Measurements from ENCODE around the gene HUS1B.
"Not testable (repeated sequence)": the region's sequence is repeated elsewhere in the genome, so short reads cannot be mapped to it uniquely, and the experiment has no call there.

Gene HUS1B

DNA sequence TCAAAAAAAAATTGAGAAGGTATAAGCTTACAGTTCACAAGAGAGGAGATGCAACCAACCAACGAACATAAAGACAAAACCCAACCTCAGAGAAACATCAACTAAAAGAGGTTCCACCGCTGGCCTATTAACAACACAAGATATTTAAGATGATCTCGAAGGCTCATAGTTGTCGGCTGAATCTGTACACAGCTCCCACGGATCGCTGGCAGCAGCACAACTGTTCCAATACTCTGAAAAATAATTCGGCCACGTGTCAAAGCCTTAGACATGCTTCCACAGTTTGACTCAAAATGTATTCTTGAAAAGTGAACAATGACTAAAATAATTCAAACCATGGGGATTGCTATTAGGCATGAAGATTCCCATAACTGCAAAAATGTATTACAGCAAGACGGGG is 22.4 kb upstream of the HUS1B start:
- no peak for DNase-seq (ENCODE audit: low read depth, low spot score)

DNA sequence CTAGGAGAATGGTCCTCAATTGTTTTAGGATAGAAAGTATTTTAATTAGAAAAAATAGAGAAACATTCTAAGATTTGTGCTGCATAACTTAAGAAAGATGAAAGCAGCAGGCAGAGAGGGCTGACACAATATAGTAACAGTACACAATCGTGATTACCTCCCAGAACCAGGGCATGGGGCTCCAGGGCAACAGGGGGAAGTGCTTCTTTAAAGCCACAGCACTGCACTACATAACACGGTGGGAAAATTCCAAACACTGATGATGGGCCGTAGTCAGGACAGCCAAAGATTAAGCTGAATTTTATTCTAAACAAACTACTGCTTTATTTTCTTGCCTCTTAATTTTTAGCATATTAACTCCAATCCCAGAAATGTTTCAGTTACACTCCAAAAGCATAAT is 21.6 kb upstream of the HUS1B start:
- no peak for DNase-seq (ENCODE audit: low read depth, low spot score)

DNA sequence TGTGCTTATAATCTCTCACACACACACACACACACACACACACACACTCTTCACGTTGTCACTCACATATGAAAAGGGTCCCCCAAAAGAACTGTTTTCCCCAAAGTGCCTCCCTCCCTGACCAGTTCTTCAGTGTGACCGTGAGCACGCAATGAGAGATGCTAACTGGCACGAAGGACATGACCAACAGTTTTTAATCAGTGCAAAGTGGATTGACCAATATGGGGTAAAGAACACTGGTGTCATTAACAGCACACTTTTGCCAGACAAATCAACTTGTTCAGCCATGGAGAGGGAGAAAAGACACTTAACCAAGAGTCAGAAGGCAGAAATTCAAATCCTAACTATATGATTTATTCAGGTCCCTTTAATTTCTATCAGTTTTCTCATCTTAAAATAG is 21.0 kb upstream of the HUS1B start:
- no peak for DNase-seq (ENCODE audit: low read depth, low spot score)

DNA sequence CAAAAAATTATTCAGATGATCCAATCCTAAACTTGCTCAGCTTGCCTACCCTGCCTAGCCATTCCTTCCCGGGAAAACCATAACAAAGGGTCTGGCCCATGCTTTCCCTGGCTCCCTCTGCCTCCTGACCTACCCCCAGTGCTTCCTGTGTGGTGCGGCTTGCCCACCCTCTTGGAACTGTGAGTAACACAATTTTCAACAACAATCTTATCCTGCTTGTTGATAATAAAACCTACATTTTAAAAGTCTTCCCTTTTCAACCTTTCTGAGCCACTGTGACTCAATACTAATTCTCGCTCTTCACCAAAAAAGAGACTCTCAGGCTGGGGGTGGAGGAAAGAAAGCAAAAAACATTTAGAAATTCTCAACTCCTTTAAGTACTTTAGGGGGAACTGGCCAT is 18.1 kb upstream of the HUS1B start:
- DNase-seq (ENCODE audit: low read depth, low spot score), result no peak

DNA sequence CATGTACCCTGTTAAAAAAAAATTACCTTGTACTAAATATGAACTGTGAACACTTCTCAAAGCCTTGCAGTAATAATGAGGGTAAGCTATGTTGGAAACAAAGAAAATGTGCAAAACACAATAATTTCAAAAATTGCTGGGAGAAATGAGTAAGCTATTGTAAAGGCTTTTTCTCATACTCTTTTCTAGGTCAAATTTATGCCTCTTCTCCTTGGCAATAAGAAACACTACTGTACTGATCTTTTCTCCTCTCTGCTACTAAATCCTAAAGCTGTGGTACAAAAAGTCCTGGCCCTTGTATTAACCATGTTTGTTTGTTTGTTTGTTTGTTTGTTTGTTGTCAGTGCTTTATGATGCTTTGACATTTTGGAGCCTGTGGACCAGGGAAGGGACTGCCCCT is 17.5 kb upstream of the HUS1B start:
- DNase-seq (ENCODE audit: low read depth, low spot score), result no peak

DNA sequence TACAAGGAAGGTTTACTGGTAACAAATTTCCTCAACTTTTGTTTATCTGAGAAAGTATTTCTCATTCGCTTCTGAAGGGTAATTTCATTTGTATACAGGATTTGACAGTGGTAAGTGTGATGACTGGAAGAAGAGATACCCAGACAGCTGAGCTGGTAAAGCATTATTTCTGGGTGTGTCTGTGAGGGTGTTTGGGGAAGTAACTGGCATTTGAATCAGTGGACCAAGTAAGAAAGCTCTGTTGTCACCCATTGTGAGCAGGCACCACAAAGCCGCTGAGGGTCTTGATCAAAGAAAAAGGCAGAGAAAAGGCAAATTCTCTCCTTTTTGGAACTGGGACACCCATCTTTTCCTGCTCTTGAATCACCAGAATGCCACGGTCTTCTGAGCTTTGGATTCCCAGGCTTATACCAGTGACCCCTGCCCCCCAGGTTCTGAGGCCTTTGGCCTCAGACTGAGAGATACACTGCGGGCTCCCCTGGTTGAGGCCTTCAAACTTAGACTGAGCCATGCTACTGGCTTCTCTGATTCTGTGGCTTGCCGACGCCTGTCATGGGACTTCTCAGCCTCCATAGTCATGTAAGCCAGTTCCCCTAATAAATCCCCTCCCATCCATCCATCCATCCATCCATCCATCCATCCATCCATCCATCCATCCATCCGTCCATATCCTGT is 10.5 kb upstream of the HUS1B start:
- DNase-seq (ENCODE audit: low read depth, low spot score), result no peak

DNA sequence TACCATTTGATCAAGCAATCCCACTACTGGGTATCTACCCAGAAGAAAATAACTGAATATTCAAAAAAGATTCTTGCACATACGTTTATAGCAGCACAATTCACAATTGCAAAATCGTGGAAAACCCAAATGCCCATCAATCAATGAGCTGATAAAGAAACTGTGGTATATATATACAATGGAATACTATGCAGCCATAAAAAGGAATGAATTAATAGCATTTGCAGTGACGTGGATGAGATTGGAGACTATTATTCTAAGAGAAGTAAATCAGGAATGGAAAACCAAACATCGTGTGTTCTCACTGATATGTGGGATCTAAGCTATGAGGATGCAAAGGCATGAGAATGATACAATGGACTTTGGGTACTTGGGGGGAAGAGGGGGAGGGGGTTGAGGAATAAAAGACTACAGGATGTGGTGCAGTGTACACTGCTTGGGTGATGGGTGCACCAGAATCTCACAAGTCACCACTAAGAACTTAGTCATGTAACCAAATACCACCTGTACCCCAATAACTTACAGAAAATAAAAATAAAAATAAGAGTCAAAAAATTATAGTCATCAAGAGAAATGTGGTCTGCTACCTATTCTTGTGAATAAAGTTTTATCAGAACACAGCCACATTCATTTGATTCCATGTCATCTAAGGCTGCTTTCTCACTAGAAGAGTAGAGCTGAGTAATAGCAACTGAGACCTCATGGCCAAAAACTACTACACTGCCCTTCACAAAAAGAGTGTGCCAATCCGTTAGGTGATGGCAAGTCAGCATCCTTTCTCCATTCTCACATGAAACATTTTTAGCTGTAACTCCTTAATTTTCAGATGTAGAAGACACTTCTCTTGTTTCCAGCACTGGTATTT is 8.7 kb upstream of the HUS1B start:
- DNase-seq (ENCODE audit: low read depth, low spot score), result no peak

DNA sequence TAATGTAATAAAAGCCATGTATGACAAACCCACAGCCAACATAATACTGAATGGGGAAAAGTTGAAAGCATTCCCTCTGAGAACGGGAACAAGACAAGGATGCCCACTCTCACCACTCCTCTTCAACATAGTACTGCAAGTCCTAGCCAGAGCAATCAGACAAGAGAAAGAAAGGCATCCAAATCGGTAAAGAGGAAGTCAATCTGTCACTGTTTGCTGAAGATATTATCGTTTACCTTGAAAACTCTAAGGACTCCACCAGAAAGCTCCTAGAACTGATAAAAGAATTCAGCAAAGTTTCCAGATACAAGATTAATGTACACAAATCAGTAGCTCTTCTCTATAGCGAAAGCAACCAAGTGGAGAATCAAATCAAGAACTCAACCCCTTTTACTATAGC is 6.9 kb upstream of the HUS1B start:
- not testable (repeated sequence) for DNase-seq (ENCODE audit: low read depth, low spot score)

DNA sequence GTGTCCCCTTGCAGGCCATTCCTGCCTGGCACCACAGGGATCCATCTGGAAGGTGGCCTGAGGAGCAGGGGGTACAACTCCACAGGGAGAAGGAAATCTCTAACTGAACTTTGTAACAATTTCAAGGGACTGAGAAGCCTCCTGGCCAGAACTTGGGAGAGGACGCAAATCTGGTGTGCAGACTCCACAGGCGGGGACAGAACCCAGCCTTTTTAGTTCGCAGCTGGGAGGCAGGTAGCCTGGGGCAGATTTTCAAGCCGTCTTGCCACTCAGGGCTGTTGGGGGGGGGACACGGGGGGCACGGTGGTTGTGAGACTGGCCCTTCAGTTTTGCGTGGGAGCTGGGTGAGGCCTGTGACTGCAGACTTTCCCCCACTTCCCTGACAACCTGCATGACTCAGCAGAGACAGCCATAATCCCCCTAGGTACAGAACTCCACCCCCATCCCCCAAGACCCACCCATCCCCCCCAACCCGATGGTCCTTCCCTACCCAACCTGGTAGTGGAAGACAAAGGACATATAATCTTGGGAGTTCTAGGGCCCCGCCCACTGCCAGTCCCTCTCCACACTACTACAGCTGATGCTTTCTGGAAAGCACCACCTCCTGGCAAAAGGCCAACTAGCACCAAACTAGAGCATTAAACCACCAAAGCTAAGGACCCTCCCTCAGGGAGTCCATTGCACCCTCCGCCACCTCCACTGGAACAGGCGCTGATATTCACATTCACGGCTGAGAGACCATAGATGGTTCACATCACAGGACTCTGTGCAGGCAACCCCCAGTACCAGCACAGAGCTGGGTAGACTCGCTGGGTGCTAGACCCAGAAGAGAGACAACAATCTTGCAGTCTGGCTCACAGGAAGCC is 3.0 kb upstream of the HUS1B start:
- no peak for DNase-seq (ENCODE audit: low read depth, low spot score)

DNA sequence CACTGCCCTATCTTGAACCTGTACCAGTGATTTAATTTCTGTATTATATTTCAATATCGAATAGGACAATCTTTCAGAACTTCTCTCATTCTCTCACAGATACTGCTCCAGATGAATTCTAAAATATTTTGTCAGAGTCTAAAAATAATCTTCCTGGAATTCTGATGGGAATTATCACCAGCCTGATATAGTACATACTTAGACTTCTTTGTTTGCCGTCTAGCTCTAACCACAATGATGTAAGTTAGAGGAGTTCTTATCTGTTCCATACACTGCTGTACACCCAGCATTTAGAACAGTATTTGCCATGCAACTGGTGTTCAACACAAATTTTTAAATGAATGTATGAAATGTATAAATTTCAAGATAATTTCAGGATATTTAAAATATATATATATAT is 1.3 kb upstream of the HUS1B start:
- no peak for DNase-seq (ENCODE audit: low read depth, low spot score)

DNA sequence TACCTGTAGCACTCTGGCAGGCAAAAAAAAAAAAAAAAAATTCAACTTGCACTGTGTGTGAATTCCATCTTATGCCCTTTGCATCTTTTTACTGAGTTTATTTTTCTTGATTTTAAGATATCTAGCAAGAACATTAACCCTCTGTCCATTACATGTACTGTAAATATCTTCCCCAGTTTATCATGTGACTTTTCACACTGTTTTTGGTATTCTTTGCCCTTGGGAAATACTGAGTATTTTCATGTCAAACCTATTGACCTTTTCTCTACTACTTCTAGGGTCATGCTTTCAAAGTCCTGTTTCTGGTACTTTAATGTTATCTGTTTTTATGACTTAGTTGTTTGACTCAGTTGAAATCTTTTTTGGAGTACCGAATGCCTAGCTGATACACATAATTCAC is 843 bp upstream of the HUS1B start:
- no peak for DNase-seq (ENCODE audit: low read depth, low spot score)

DNA sequence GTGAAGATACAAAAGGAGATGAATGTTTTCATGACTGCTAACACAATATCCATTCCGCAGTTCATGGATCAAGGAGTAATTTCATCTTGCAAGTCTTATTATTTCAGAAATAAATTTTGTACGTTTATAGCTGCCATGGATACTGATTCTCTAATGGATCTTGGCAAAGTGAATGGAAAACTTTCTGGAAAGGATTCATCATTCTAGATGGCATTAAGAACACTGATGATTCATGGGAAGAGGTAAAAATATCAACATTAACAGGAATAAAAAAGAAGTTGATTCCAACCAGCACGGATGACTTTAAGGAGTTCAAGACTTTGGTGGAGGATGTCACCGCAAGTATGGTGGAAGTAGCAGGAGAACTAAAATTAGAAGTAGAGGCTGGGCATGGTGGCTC is 2.8 kb downstream of the HUS1B start:
- DNase-seq (ENCODE audit: low read depth, low spot score), result no peak

DNA sequence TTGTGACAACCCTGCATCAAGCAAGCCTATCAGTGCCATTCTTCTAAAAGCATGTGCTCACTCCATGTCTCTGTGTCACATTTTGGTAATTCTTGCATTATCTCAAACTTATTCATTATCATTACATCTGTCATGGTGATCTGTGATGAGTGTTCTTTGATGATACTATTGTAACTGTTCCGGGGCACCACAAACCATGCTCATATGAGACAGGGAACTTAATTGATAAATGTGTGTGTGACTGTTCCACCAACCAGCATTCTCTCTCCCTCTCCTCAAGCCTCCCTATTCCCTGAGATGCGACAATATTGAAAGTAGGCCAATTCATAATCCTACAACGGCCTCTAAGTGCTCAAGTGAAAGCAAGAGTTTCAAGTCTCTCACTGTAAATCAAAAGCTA is 4.0 kb downstream of the HUS1B start:
- no peak for DNase-seq (ENCODE audit: low read depth, low spot score)

DNA sequence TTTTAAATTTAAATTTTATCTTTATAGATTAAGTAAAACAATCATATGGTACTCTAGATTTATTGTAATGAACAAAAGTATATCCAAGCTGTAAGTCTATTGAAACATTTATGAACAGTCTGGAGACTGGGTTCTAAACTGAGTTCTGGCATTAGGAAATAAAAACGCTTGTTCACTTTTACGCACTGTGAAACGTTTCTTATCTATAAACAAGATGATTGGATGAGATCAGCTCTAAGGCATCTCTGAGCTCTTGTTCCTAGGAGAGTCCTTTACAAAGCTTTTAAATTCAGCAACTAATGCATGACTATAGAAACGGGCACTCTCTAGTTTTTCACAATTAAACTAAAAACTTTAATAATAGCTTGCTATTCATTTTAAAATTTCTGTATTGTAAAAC is 6.8 kb downstream of the HUS1B start:
- DNase-seq (ENCODE audit: low read depth, low spot score), result no peak

DNA sequence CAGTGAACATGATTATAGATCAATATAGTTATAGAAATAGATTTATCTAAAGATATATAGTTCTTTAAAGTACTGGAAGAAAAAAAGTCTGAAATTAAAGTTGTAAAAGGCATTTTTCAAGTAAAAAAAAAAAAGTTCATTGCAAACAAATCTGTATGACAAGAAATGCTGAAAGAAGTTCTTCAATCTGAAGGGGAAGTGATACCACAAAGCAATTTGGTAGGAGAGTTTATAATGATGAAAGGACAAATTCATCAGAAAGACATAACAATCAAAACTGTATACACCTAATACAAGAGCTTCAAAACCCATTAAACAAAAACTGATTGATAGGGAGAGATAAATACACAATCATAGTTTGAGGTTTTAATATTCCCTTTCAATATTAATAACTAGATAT is 14.1 kb downstream of the HUS1B start:
- DNase-seq (ENCODE audit: low read depth, low spot score), result no peak

DNA sequence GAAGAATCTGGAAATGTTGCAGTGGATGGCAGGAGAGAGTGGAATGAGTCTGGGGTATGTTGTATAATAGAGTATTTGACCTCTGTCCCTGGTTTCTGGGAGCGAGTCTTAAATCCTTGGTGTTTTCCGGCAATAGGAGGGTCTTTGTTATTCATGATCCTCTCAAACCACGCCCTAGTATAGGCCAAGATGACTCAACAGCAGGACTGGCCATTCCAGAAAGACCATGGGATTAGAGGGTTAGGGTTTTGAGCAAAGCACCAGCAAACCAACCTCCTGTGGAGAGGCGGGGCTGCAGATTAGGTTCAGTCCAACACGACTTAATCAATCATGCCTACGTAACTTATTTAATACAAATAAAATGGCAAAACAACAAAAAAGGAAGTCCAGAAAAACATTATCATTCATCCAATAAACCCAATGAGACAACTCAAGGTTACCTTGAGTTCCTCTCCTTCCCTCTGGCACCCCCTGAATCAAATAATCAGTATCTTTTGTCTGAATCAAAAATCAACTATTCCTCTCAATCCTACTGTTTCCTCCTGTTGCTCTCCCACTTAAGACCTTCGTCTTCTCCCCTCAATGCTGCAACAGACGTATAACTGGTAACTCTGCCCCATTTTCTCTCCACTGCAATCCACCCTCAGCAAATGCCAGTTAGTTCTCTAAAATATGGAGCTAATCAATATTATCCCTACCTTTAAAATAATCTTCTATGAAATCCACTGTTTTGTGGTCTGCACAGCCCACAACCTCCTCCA is 15.5 kb downstream of the HUS1B start:
- DNase-seq (ENCODE audit: low read depth, low spot score), result no peak

DNA sequence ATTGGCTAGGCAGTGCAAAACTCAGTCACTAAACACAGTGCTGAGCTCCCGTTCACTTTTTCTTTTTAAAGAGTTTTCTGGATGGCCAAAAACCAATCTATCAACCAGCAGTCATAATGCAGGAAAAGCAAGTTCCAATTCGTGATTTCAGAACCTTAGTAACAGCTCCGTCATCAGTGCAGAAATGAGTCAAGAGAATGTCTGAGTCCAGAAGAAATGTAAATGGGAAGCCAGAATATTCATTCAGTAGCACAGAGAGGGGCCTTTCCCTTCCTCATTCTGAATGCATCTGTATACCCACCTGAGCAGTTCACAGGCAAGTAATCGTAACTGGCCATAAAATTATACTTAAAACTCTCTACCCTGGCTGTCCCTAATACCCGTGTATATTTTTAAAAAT is 20.4 kb downstream of the HUS1B start:
- no peak for DNase-seq (ENCODE audit: low read depth, low spot score)

DNA sequence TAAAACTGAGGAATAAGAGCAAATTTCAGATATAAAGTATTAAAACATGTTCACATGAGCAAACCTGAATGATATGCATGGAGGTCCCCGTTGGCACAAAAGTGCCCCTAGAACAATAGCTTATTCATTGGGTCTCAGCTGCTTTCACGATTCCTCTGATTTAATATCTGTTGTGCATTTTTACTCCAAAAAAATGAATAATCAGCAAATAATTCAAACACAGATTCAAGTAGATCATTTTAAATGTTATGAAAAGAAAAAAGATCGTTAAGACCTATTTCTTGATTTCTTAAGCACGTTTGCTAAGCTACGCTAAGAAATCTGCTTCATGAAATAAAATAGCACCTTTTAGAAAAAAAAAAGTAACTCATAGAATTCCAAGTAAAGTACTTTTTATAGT is 21.7 kb downstream of the HUS1B start:
- DNase-seq (ENCODE audit: low read depth, low spot score), result no peak

DNA sequence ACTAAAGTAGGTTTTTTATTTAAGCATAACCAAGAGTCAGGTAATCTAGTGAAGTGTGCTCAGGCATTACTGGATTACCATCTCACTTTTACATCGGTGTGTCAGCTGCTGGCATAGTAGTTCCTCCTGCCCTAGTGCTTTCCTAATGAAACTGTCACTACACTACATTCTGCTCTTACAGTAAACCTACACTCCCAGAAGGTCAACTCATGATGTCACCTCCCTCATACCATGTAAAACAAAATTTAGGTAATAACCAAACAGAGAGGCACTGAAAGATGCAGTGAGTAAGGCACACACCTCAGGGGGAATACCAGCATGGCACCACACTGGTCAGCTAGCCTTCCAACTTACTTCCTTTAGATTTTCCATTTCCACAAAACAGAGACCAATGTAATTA is 23.3 kb downstream of the HUS1B start:
- DNase-seq (ENCODE audit: low read depth, low spot score), result no peak

DNA sequence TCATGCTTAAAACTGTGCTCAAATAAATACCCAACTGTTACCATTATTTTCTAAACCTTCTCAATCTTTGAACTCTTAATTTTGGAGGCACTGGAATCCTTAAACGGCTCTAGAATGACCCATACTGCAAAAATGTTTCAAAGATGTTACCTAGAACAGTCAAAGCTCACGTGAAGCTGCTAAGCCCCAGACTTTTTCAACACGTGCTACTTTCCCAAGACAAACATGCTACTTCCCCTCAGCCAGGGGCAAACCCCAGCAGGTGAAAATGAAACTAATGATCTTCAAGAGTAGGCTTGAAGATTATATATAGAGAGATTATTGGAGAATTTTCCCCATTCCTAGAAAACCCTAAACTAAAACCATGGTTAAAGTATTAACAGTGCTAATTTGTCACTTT is 28.1 kb downstream of the HUS1B start:
- no peak for DNase-seq (ENCODE audit: low read depth, low spot score)

DNA sequence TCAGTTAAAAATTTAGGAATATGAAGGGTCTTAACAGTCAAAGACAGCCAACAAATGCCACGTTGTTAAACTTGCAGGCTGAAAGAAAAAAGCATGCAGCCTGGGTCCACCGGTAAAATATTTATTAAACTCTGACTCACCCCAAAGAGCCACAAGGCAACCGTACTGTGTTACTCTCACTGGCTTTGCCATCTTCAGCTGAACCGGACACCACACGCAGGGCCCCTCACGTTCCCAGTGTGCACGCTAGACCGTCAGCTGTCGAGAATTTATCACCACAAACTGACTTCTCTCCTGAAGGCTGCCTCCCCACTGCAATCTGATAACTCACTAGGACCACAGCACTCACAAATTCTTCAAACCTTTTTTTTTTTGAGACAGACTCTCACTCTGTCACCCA is 30.7 kb downstream of the HUS1B start:
- no peak for DNase-seq (ENCODE audit: low read depth, low spot score)

DNA sequence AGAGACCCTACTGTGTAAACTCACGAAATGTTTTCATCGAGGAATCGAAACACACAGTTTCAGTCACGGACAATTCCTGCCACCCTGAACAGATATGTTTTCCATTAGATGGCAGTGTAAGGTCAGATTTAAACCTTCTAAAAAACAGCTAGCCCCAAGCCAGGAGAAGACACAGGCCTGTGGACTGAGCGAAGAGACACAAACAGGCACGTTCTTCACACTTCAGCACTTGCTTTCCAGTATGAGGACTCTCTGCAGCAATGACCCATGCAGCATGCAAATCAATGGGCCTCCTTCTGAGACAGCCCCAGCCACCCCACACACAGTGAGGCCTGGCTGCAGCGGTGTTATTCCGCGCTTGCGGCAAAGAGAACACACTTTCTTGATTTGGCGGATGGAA is 31.9 kb downstream of the HUS1B start:
- no peak for DNase-seq (ENCODE audit: low read depth, low spot score)

All from smooth muscle cell of the brain vasculature (primary cell).